Lung (tissue), 12 donors: ENCODE data around the gene SH2D7. TPM values are rescaled to one million over a fixed set of nuclear protein-coding genes. Genes with fewer than 3 reads are reported as not detected.

Experiments used
- ATAC-seq: fragments of 200-7000 bp; cut with Tn5 transposase; one replicate; pipeline ENCODE4 v1.9.1; 2020; ENCODE audit warnings: moderate number of reproducible peaks; ENCODE audit not compliant: insufficient read depth, low FRiP score
- DNase-seq, 3 donors: peaks; one replicate each; pipeline ENCODE4 v3.0.0-alpha.2; 2013 to 2017
- H3K27ac ChIP-seq, 2 donors: one replicate each; pipeline ENCODE4 v1.5.1; 2013; ENCODE audit warnings: mild to moderate bottlenecking in 2 of 2, moderate library complexity in 2 of 2, control low read depth in 1 of 2, inconsistent platforms in 1 of 2, low read depth in 1 of 2, low read length in 1 of 2
- H3K27me3 ChIP-seq, 3 donors: one replicate each; pipeline ENCODE4 v1.5.1; 2013; ENCODE audit warnings: low read length in 2 of 3; ENCODE audit not compliant: control insufficient read depth in 3 of 3, insufficient read depth in 3 of 3
- H3K36me3 ChIP-seq, 4 donors: one replicate each; pipeline ENCODE4 v1.5.1; 2013; ENCODE audit warnings: low read length in 4 of 4, mild to moderate bottlenecking in 1 of 4, moderate library complexity in 1 of 4; ENCODE audit not compliant: control insufficient read depth in 4 of 4, insufficient read depth in 4 of 4
- H3K4me1 ChIP-seq, 5 donors: one replicate each; pipeline ENCODE4 v1.5.1; 2013; ENCODE audit warnings: low read length in 5 of 5, mild to moderate bottlenecking in 2 of 5, moderate library complexity in 1 of 5; ENCODE audit not compliant: control insufficient read depth in 5 of 5, insufficient read depth in 5 of 5
- H3K4me3 ChIP-seq: one replicate; pipeline ENCODE4 v1.5.1; 2013; ENCODE audit warnings: mild to moderate bottlenecking, control low read depth, moderate library complexity
- H3K9ac ChIP-seq, 2 donors: one replicate each; pipeline ENCODE4 v1.5.1; 2013; ENCODE audit warnings: low read length in 2 of 2, control low read depth in 1 of 2; ENCODE audit not compliant: insufficient read depth in 1 of 2
- H3K9me3 ChIP-seq, 4 donors: one replicate each; pipeline ENCODE4 v1.5.1; 2013; ENCODE audit warnings: low read length in 3 of 4, mild to moderate bottlenecking in 1 of 4, moderate library complexity in 1 of 4; ENCODE audit not compliant: control insufficient read depth in 4 of 4, insufficient read depth in 3 of 4
- WGBS, 2 donors: extraction: QIAGEN DNeasy Blood & Tissue Kit; methylation state at CpG; one replicate each; pipeline ENCODE4 v1.1.7; 2013; 5-methylcytosine and 5-hydroxymethylcytosine counted together
- polyA plus RNA-seq, 2 donors: library from polyadenylated mRNA; stranded (reverse); fragments of 200-250 nt; gene quantifications; one replicate each; pipeline ENCODE4 v1.2.1, GENCODE V29; 2013
- total RNA-seq, 2 donors: library from RNA; depleted of rRNA in 1 of 2; stranded (reverse); fragments of >200 nt in 1 of 2; gene quantifications; one replicate each; pipeline ENCODE4 v1.2.1, GENCODE V29; 2014 to 2021
- TF ChIP-seq, protein P1 (sequence below): IDR thresholded peaks from 2 replicates; pipeline ENCODE4 v1.5.1; 2012; ENCODE audit warnings: mild to moderate bottlenecking; ENCODE audit errors: control extremely low read depth, extremely low read depth
- donor health status: control.
- donor health status: control.
- donor health status: Bipolar disorder and iron deficiency.
- donor health status: healthy.
- donor health status: DM: yes; HTN: yes; CAD: no.

The SH2D7 gene
- total and polyA plus RNA-seq, 4 donors, result 0.04 to 0.25 TPM; not detected in 2

GRCh38 chr15:78102211-78102610 lies 9.8 kb downstream of the SH2D7 start:
- ATAC-seq (no peak), DNase-seq (no peak)
- no peak overlapping the region for H3K9ac ChIP-seq
- WGBS, 2 donors, result 90 to 92% methylated on average over 1 of the region's 1 CpG
- peaks cover 0 to 6% (median 4%) of the 10 kb centered on the region in 5 donors for H3K4me1 ChIP-seq
- no peak overlapping the region for H3K4me3 ChIP-seq
- no peaks in the 10 kb centered on the region for H3K9me3 ChIP-seq
- H3K27me3 ChIP-seq, result no peaks in the 10 kb centered on the region
- H3K36me3 ChIP-seq, result no peaks in the 10 kb centered on the region
- TF ChIP-seq, protein P1, sequence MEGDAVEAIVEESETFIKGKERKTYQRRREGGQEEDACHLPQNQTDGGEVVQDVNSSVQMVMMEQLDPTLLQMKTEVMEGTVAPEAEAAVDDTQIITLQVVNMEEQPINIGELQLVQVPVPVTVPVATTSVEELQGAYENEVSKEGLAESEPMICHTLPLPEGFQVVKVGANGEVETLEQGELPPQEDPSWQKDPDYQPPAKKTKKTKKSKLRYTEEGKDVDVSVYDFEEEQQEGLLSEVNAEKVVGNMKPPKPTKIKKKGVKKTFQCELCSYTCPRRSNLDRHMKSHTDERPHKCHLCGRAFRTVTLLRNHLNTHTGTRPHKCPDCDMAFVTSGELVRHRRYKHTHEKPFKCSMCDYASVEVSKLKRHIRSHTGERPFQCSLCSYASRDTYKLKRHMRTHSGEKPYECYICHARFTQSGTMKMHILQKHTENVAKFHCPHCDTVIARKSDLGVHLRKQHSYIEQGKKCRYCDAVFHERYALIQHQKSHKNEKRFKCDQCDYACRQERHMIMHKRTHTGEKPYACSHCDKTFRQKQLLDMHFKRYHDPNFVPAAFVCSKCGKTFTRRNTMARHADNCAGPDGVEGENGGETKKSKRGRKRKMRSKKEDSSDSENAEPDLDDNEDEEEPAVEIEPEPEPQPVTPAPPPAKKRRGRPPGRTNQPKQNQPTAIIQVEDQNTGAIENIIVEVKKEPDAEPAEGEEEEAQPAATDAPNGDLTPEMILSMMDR, result no peak
- no peak overlapping the region for H3K27ac ChIP-seq

- no peak overlapping the region for H3K27ac ChIP-seq
- WGBS, 2 donors, result 83 to 87% methylated on average over 6 of the region's 6 CpGs
- no peak for ATAC-seq
- TF ChIP-seq, protein P1, result no peak
- no peak overlapping the region for H3K4me3 ChIP-seq
- H3K27me3 ChIP-seq, result no peaks in the 10 kb centered on the region
- H3K36me3 ChIP-seq, result peaks cover 0 to 5% (median 0%) of the 10 kb centered on the region in 4 donors
- H3K9ac ChIP-seq, result no peak overlapping the region
- no peak for DNase-seq
- peaks cover 0 to 6% (median 4%) of the 10 kb centered on the region in 5 donors for H3K4me1 ChIP-seq
- H3K9me3 ChIP-seq, result no peaks in the 10 kb centered on the region
Observed at GRCh38 chr15:78102741-78103140, 10.4 kb downstream of the SH2D7 start.

- TF ChIP-seq, protein P1, result no peak
- peak overlapping the region in 1 of 2 donors; percentile 56 for H3K27ac ChIP-seq
- H3K4me1 ChIP-seq, result peaks cover 0 to 6% (median 4%) of the 10 kb centered on the region in 5 donors
- no peak overlapping the region for H3K9ac ChIP-seq
- no peaks in the 10 kb centered on the region for H3K9me3 ChIP-seq
- WGBS, 2 donors, result 52 to 64% methylated on average over 12 of the region's 12 CpGs
- no peaks in the 10 kb centered on the region for H3K27me3 ChIP-seq
- ATAC-seq (peak; percentile 27), DNase-seq (peak in 2 of 3 donors; percentile 25 to 42)
- H3K36me3 ChIP-seq, result peaks cover 0 to 5% (median 0%) of the 10 kb centered on the region in 4 donors
- no peak overlapping the region for H3K4me3 ChIP-seq
Observed at GRCh38 chr15:78103406-78104118, 11.2 kb downstream of the SH2D7 start.
